ENCODE measurements around the gene KANK2. TPM values are rescaled to one million over a fixed set of nuclear protein-coding genes. Genes with fewer than 3 reads are reported as not detected.

The KANK2 gene
- total and polyA plus RNA-seq, 10 of the 15 experiments (the other 5 are each of a cell fraction or from before 2014, with no cell fraction given): 4.9 to 33.0 (median 21.0) TPM

DNA sequence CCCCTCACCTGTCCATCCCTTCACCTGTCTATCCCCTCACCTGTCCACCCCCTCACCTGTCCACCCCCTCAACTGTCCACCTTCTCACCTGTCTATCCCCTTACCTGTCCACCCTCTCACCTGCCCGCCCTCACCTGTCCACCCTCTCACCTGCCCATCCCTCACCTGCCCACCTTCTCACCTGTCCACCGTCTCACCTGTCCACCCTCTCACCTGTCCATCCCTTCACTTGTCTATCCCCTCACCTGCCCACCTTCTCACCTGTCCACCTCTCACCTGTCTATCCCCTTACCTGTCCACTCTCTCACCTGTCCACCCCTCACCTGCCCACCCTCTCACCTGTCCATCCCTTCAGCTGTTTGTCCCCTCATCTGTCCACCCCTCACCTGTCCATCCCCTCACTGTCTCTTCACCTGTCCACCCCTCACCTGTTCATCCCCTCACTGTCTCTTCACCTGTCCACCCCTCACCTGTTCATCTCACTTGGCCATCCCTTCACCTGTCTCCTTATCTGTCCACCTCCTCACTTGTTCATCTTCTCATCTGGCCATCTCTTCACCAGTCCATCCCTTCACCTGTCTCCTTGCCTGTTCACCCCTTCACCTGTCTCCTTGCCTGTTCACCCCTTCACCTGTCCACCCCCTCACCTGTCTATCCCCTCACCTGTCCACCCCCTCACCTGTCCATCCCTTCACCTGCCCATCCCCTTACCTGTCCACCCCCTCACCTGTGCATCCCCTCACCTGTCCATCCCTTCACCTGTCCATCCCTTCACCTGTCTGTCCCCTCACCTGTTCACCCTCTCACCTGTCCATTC, 12.7 kb upstream of the KANK2 start:
- no peak overlapping the region for H3K9ac ChIP-seq (ENCODE audit: control insufficient read depth, insufficient read depth, low read length)
- WGBS (ENCODE audit: insufficient coverage, insufficient replicate concordance, low lambda C conversion rate, missing lambda C conversion rate): 100% methylated on average over 1 of the region's 2 CpGs
- ChIA-PET CTCF (interaction anchor here (0.6 kb wide), 1 partner anchor 273 kb away, joined by 3 read pairs; no protein-coding TSS in a partner anchor), SMC1A (ENCODE audit: uncharacterized antibody, unreplicated experiment) (no interaction called here), POLR2A (no interaction called here), RAD21 (ENCODE audit: unreplicated experiment) (no interaction called here)
- in situ Hi-C loops (cut with MboI) (no loop called here), intact Hi-C loops (cut with micrococcal nuclease; ENCODE audit: unreplicated experiment) (no loop called here)
- TF ChIP-seq ZBTB40 (IDR thresholded peaks at IDR 0.05; ENCODE audit: borderline replicate concordance) (no peak), NBN (IDR thresholded peaks at IDR 0.05) (0 out of 2 replicates have a peak, but pooled peaks have one; percentile 35), ZNF217 (IDR thresholded peaks at IDR 0.05) (0 out of 2 replicates have a peak, but pooled peaks have one; percentile 31)
- peaks cover 6% of the 10 kb centered on the region for H3K4me1 ChIP-seq (ENCODE audit: control insufficient read depth, insufficient read depth, low read length)
- no peaks in the 10 kb centered on the region for H3K36me3 ChIP-seq (ENCODE audit: control insufficient read depth in 2 of 2, insufficient read depth in 2 of 2, low read length in 1 of 2)
- H3K27me3 ChIP-seq (replicated peaks in 1 of 2; ENCODE audit: control insufficient read depth in 2 of 2, insufficient read depth in 2 of 2, low read length in 1 of 2): no peaks in the 10 kb centered on the region
- H3K27ac ChIP-seq (ENCODE audit: control insufficient read depth, insufficient read depth): no peak overlapping the region
- no peak overlapping the region for H3K4me2 ChIP-seq (ENCODE audit: control insufficient read depth, insufficient read depth)
- no peak overlapping the region for H2AFZ ChIP-seq (ENCODE audit: control insufficient read depth, low read depth, low read length)
- BruUV-seq (replicated peaks): no TSS peak
- ATAC-seq: no peak
- no peaks in the 10 kb centered on the region; the same call in 2 of the 3 replicates for H3K9me3 ChIP-seq (replicated peaks; ENCODE audit: control insufficient read depth, insufficient read depth, low read length)
- H3K4me3 ChIP-seq: no peak overlapping the region
- no peak for FAIRE-seq
- H3K79me2 ChIP-seq (ENCODE audit: control insufficient read depth, insufficient read depth, low read length): no peaks in the 10 kb centered on the region
- no peaks in the 10 kb centered on the region for H4K20me1 ChIP-seq (ENCODE audit: control insufficient read depth, insufficient read depth)
- DNase-seq (ENCODE audit: low read depth, low spot score): no peak

Data from GM12878 (cell line).